Spinal cord (tissue), 10 donors: ENCODE measurements around the gene TCEAL1. TPM values are rescaled to one million over a fixed set of nuclear protein-coding genes. Genes with fewer than 3 reads are reported as not detected.
"Not testable (repeated sequence)": the region's sequence is repeated elsewhere in the genome, so short reads cannot be mapped to it uniquely, and the experiment has no call there.

Experiments
- DNase-seq, 6 donors: peaks; one replicate each; pipeline versions ENCODE4 v3.0.0 to v3.0.0-alpha.2; 2013 to 2015; ENCODE audit warnings: low spot score in 6 of 6, low read depth in 4 of 6
- H3K27ac ChIP-seq: one replicate; pipeline ENCODE4 v1.5.1; 2013; ENCODE audit warnings: low read depth, low read length, control low read depth
- H3K27me3 ChIP-seq: one replicate; pipeline ENCODE4 v1.6.1; 2013; ENCODE audit warnings: low read length; ENCODE audit not compliant: control insufficient read depth, insufficient read depth
- H3K36me3 ChIP-seq: one replicate; pipeline ENCODE4 v1.6.1; 2013; ENCODE audit warnings: low read length; ENCODE audit not compliant: control insufficient read depth, insufficient read depth
- H3K4me1 ChIP-seq: one replicate; pipeline ENCODE4 v1.6.1; 2013; ENCODE audit warnings: low read length; ENCODE audit not compliant: control insufficient read depth, insufficient read depth
- H3K4me3 ChIP-seq: one replicate; pipeline ENCODE4 v1.5.1; 2013; ENCODE audit warnings: low read depth, low read length, control low read depth
- H3K9me3 ChIP-seq: one replicate; pipeline ENCODE4 v1.6.1; 2013; ENCODE audit warnings: low read length; ENCODE audit not compliant: control insufficient read depth, insufficient read depth
- WGBS: methylation state at CpG from one replicate; pipeline ENCODE4 v1.1.5; 2013; ENCODE audit warnings: missing lambda C conversion rate; ENCODE audit not compliant: insufficient coverage; 5-methylcytosine and 5-hydroxymethylcytosine counted together
- polyA plus RNA-seq, 2 donors: library from polyadenylated mRNA; unstranded; fragments of 120-200 nt; gene quantifications; one replicate each; pipeline ENCODE4 v1.2.1, GENCODE V29; 2013; ENCODE audit not compliant: insufficient read length in 2 of 2
- total RNA-seq, 2 donors: library from RNA; depleted of rRNA in 1 of 2; stranded (reverse); fragments of 120-200 nt in 1 of 2; fragments of >200 nt in 1 of 2; gene quantifications; one replicate each; pipeline versions ENCODE4 v1.2.3 to v1.2.4, GENCODE V29; 2013 to 2014
- donor health status: healthy.

Gene TCEAL1
- total and polyA plus RNA-seq, 4 donors = 35.6 to 58.7 (median 46.3) TPM

DNA sequence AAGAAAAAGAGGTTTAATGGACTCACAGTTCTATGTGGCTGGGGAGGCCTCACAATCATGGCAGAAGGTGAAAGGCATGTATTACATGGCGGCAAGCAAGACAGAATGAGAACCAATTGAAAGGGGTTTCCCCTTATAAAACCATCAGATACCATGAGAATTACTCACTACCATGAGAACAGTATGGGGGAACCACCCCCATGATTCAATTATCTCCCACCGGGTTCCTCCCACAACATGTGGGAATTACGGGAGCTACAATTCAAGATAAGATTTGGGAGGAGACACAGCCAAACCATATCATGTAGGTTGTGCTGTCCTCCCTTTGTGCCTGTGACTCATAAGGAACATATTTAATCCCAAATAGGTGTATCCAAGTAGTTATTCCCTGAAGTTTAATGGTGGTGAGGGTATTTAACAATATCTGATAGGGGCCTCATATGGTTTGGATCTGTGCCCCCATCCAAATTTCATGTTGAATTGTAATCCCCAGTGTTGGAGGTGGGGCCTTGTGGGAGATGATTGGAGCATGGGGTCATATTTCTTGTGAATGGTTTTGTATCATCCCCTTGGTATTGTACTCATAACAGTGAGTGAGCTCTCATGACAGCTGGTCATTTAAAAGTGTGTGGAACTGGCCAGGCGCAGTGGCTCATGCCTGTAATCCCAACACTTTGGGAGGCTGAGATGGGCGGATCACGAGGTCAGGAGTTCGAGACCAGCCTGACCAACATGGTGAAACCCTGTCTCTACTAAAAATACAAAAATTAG, 26.6 kb downstream of the TCEAL1 start:
- not testable (repeated sequence) for H3K9me3 ChIP-seq, DNase-seq, H3K36me3 ChIP-seq, H3K4me1 ChIP-seq, H3K27ac ChIP-seq, H3K27me3 ChIP-seq, H3K4me3 ChIP-seq
- WGBS = 82% methylated on average over 2 of the region's 7 CpGs

DNA sequence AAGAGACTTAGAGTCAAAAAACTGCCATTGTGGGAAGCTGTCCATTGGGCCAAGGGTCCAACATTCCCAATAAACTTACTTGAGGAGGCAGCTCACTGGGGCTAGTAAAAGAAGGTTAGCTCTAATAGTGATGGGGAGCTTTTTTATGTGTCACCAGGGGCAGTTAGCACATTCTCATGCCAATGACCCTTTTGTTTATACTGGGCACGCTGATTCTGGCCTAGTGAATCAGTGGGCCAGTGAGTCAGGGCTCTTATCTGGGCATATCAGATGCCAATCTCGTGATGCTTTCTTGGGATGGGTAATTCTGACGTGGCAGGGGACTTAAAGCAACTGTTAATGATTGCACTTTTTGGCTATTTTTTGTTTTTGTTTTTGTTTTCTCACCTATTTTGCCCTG, 27.8 kb downstream of the TCEAL1 start:
- Histone ChIP-seq H3K27ac (no peak overlapping the region), H3K4me1 (no peaks in the 10 kb centered on the region), H3K27me3 (peaks cover 2% of the 10 kb centered on the region), H3K36me3 (no peaks in the 10 kb centered on the region), H3K4me3 (no peak overlapping the region), H3K9me3 (no peaks in the 10 kb centered on the region)
- DNase-seq = no peak
- WGBS = 40% methylated on average over 3 of the region's 3 CpGs

DNA sequence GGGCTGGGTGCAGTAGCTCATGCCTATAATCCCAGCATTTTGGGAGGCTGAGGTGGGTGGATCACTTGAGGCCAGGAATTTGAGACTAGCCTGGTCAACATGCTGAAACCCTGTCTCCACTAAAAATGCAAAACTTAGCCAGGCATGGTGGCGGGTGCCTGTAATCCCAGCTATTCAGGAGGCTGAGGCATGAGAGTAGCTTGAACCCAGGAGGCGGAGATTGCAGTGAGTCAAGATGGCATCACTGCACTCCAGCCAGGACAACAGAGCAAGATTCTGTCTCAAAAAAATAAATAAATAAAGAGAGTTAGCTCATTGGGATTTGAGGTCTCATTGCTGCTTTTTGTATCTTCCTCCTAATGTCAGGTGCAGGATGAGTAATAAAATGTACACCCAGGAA, 28.3 kb downstream of the TCEAL1 start:
- not testable (repeated sequence) for H3K4me3 ChIP-seq, DNase-seq, H3K4me1 ChIP-seq, H3K36me3 ChIP-seq, H3K9me3 ChIP-seq, H3K27me3 ChIP-seq, H3K27ac ChIP-seq
- 78% methylated on average over 1 of the region's 2 CpGs for WGBS

DNA sequence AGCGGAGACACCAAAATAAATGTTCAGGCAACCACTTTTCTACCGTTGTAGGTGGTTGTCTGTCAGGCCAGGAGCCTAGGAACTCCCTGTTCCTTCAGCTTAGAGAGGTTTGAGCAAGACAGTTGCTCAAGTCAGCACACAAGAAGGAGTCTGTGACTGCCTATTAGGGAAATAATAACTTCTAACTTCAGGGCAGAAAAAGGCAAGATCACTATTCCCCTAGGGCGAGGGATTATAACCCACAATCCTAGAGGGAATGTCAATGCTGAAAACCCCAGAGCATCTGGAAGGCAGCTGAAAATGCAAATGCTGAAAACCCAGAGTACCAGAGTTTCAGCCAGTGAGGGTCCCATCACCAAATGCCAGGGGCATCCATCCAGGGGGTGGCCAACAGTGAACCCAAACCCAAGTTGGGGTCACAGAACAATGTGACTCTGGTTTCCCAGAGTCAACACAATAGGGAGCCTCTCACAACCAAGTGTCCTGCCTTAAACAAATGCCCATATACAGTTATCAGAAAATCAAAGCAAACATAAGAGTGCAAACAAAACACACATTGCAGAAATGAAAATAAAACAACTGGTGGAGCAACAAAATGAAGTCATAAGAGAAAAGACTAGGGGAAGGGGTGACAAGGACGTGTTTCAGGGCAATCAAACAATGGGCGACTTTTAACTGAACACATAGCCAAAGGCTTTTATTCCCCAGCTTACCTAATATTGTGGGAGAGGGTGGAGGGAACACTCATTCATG, 30.1 kb downstream of the TCEAL1 start:
- Histone ChIP-seq H3K4me3 (no peak overlapping the region), H3K27ac (no peak overlapping the region), H3K27me3 (peaks cover 3% of the 10 kb centered on the region), H3K9me3 (no peaks in the 10 kb centered on the region), H3K36me3 (no peaks in the 10 kb centered on the region), H3K4me1 (no peaks in the 10 kb centered on the region)
- 75% methylated on average over 3 of the region's 5 CpGs for WGBS
- DNase-seq = no peak

DNA sequence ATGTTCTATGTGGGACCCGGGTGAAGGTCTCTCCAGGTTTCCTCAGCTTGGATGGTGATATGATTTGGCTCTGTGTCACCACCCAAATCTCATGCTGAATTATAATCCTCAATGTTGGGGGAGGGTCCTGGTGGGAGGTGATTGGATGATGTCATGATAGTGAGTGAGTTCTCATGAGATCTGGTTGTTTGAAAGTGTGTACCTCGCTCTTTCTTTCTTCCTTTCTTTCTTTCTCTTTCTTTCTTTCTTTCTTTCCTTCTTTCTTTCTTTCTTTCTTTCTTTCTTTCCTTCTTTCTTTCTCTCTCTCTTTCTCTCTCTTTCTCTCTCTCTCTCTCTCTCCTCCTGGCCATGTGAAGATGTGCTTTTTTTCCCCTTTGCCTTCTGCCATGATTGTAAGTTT, 30.7 kb downstream of the TCEAL1 start:
- not testable (repeated sequence) for H3K4me3 ChIP-seq, H3K9me3 ChIP-seq, DNase-seq, H3K27me3 ChIP-seq, H3K4me1 ChIP-seq, H3K27ac ChIP-seq, H3K36me3 ChIP-seq
- WGBS = no CpG with 5 or more reads among the region's 2 CpGs

DNA sequence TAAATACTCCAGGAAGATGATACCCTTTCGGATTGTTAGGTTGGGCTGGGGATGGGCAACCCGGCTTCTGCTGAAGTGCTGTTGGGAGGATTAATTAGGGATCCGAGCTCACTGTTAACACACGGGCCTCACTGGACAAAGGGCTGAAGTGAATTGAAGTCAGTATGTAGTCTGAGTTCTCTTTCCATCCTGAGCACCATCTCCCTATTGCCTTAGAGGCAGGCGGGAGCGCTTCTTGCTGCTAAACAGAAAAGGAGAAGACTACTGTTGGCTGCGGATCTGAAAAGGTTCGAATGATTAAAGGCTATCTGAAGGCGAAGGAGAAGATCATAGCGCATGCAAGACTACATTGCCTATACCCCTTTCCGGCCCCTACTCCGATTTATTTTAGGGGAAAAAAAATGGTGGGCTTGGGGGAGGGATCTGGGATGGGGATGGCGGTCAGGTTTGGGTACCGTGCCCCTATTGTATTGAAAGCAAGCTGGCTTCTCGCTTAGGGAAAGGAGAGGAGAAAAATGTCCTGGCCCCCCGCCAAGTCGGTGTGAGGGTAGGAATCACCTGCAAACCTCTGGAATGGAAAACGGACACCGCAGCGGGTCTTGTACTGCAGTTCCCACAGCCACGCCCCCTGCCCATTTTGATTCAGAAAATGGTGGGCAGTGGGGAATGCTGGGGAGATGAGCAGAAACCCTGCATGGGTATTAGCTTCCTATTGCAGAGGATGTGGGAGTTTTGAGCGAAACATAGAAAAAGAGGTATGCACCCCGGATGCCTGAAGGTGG, 35.4 kb downstream of the TCEAL1 start:
- Histone ChIP-seq H3K4me3 (peak overlapping the region; percentile 27), H3K36me3 (no peaks in the 10 kb centered on the region), H3K27me3 (peaks cover 10% of the 10 kb centered on the region), H3K4me1 (peaks cover 5% of the 10 kb centered on the region), H3K9me3 (no peaks in the 10 kb centered on the region), H3K27ac (peak overlapping the region; percentile 19)
- DNase-seq = peak in 2 of 6 donors; percentile 28 to 79
- WGBS = 22% methylated on average over 15 of the region's 23 CpGs

DNA sequence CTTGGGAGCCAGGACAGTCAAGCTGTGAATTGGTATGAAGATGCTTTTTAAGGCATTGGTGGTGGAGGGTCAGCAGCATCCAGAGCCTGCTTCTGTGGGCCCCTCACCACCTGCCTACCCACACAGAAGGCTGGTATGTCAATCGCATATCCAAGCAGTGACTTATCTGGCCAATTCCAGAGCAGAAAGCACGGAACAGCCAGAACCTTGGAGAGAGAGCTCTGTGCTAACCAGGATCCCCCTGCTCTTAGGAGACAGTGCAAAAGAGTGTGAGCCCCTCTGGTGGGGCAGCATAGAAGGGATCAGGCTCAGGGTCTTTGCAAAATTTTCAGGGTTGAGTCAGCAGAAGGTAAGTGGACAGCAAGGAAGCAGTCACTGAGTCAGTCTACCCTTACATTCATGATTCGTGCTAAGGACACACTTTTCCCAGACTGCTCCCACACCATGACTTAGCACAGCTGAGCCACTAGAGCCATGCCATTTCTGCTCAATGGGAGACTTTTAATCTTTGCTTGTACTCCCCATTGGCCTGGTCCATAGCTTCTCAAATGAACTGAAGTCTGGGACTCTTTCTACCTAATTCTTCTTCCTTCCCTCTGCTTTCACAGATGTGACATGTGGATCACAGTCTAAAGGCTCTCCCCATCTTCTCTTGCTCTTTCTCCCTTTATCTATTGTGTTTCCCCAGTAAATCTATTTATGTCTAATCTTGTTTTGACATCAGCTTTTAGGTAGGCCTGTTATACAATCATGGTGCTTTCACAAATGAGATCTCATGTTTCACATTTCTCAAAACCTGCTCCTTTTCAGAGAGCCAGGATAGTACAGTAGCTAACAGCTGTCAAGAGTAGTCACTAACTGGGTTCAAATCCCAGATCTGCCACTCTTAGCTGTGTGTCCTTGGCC, 37.7 kb downstream of the TCEAL1 start:
- WGBS = 82% methylated on average over 3 of the region's 3 CpGs
- DNase-seq = no peak
- Histone ChIP-seq H3K4me1 (peaks cover 5% of the 10 kb centered on the region), H3K36me3 (no peaks in the 10 kb centered on the region), H3K4me3 (no peak overlapping the region), H3K27ac (no peak overlapping the region), H3K27me3 (peaks cover 10% of the 10 kb centered on the region), H3K9me3 (no peaks in the 10 kb centered on the region)

DNA sequence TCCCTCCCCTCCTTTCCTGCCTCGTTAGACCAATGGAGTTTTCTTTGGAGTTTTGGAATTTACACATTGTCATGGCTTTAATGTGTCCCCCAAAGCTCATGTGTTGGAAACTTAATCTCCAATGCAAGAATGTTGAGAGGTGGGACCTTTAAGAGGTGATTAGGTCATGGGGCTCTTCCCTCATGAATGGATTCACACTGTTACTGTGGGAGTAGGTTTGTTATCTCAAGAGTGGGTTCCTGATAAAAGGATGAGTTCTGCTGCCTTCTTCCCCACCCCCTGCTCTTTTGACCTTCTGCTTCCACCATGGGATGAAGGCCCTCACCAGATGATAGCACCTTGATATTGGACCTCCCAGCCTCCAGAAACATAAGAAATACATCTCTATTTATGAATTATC, 41.0 kb downstream of the TCEAL1 start:
- Histone ChIP-seq H3K4me1 (no peaks in the 10 kb centered on the region), H3K4me3 (no peak overlapping the region), H3K36me3 (no peaks in the 10 kb centered on the region), H3K27me3 (peaks cover 2% of the 10 kb centered on the region), H3K27ac (no peak overlapping the region), H3K9me3 (no peaks in the 10 kb centered on the region)
- DNase-seq = no peak
- no CpG with 5 or more reads among the region's 1 CpG for WGBS
